T47D (cell line): ENCODE results near the gene EXT2.

Experiments used
- DNase-seq, 2 experiments: peaks; one replicate each; pipeline versions ENCODE4 v3.0.0 to v3.0.0-alpha.2; 2011 to 2012; ENCODE audit warnings: low read depth in 1 of 2, low spot score in 1 of 2
- JUND ChIP-seq: IDR thresholded peaks from 2 replicates; pipeline ENCODE4 v1.6.1; 2012; ENCODE audit warnings: low read depth
- in situ Hi-C: cut with HindIII; loops from 2 replicates; pipeline ENCODE4 v1.10.0; 2016; ENCODE audit warnings: low sequenced_read_pairs, low pct_unique_long_range_greater_than_20kb

EXT2 gene

DNA sequence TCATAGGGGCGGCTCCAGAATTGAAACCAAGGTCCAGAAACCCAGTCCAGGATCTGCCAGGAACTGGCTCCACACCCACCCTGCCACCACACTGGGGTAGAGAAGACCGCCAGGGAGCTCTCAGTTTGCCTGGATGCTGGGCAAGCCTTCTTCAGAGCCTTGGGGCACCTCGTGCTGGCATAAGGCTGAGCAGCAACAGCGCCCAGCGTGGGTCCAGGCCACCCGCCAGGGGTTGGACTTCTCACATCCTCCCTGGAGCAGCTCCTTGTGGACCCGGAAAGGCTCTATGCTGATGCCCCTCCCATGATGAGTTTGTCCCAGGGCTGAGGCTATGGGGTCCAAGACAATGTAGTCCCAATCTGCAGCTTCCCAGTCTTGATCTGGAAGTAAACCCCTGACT lies 184.8 kb downstream of the EXT2 start:
- in situ Hi-C loops: no loop called here
- no peak for DNase-seq
- TF ChIP-seq JUND: no peak

DNA sequence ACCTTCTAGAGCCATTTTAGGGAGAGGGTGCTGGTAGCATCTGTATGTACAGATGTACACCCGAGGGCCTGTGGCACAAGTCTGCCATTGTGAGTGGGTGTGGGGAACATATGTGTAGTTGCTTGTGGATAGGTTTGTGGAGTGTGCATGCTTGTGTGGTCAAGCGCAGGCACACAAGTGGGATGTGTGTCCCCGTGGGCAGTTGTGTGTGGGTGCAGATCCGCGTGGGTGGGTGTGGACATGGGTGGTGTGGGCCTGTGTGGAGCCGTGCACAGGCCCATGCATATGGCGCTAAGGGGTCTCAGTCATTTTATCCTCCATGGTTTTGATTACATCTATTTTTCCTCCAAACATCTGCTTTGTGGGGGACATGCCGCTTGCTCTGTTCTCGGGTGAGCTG lies 185.7 kb downstream of the EXT2 start:
- no peak for TF ChIP-seq JUND
- DNase-seq: no peak
- in situ Hi-C loops: no loop called here

- no peak for DNase-seq
- in situ Hi-C loops: no loop called here
- TF ChIP-seq JUND: no peak
These were observed 187.1 kb downstream of the EXT2 start for GRCh38 chr11:44282620-44283019.

GRCh38 chr11:44285756-44286155 lies 190.3 kb downstream of the EXT2 start:
- no peak for TF ChIP-seq JUND
- in situ Hi-C loops: no loop called here

GRCh38 chr11:44286268-44286880 lies 190.9 kb downstream of the EXT2 start:
- in situ Hi-C loops: no loop called here
- peak; percentile 79 to 86 for DNase-seq
- TF ChIP-seq JUND: no peak

More at GRCh38 chr11:44285756-44286155, 190.3 kb downstream of the EXT2 start:
- no peak for DNase-seq

DNA sequence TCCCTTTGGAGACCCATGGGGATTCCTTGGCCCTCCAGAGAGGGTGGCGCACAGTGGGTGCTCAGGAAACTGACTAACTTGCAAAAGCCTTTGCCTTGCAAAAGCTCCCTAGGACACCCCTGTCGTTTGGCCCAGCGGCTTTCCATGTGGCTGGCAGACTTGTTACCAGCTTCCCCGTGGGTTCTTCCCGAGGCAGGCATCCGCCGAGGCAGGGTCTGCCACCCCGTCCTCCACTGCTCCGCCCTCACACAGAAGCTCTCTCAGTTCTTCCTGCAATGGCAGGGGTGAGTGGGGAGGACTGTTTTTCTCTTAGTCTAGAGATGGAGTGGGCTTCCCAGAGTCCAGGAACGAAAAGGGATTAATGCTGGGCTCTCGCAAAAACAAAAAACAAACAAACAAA lies 191.4 kb downstream of the EXT2 start:
- in situ Hi-C loops: no loop called here
- no peak for TF ChIP-seq JUND
- DNase-seq: no peak

DNA sequence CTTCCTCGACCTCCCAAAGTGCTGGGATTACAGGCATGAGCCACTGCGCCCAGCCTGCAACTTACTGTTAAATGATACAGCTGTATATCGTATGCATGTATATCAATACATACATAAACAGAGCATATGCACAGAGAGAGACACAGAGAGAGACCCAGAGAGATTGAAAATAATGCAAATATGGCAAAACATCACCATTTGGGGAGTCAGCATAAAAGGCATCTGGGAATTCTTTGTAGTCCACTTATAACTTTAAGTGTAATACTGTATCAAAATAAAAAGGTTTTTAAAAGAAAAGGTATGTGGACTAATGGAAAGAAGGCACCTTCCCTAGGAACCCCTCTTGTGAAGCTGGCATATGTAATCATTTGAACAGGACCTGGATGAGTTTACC lies 192.7 kb downstream of the EXT2 start:
- no peak for TF ChIP-seq JUND
- no peak for DNase-seq
- in situ Hi-C loops: no loop called here

DNA sequence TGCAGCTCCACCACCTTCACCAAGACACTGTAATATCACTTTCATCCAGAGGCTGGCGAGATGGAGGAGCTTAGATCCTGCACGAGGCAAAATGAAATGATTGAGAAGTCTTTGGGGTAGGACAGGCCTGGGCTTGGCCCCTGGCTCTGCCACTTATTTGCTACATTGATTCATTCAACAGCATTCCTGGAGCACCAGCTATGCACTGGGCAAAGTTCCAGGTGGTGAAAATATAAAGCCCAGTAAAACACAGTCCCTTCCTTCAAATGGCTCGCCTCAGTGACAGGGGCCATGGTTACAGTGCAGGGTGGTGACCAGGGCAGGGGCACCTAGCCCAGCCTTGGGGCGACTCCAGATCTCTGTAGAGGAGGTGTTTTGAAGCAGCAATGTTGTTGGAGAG lies 194.7 kb downstream of the EXT2 start:
- TF ChIP-seq JUND: no peak
- DNase-seq: peak in 1 of 2 experiments; percentile 18
- in situ Hi-C loops: no loop called here
